Measurements from ENCODE around the gene EMILIN2. TPM values are rescaled to one million over a fixed set of nuclear protein-coding genes. Genes with fewer than 3 reads are reported as not detected.
A peak's percentile ranks its signal among the peaks of the same experiment; 100 is the strongest.

The EMILIN2 gene
- total and polyA plus RNA-seq, 10 donors = 7.5 to 47.7 (median 21.3) TPM

DNA sequence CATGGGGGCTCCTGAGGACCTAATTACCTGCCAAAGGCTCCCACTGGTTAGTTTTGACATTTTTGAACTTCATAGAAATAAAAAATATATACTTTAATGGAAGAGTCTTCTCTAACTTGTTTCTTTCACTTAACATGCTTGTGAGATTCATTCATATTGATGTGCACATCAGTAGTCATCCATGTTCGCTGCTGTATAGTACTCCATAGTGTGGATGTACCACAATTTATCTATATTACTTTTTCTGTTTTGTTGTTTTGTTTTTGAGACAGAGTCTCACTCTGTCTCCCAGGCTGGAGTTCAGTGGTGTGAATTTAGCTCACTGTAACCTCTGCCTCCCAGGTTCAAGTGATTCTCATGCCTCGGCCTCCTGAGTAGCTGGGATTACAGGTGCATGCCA, 22.8 kb upstream of the EMILIN2 start:
- peaks cover 0 to 10% (median 0%) of the 10 kb centered on the region in 8 donors for H3K9me3 ChIP-seq
- no peaks in the 10 kb centered on the region for H3K27me3 ChIP-seq (replicated peaks in 1 of 7)
- no peak overlapping the region for H3K4me3 ChIP-seq
- DNase-seq = no peak
- no peaks in the 10 kb centered on the region for H3K36me3 ChIP-seq
- intact Hi-C loops (cut with DNase I; ENCODE audit: low total_unique reads) = no loop called here
- WGBS, 5 donors = 94 to 100% (median 98%) methylated on average over 2 of the region's 2 CpGs
- H3K4me1 ChIP-seq = no peaks in the 10 kb centered on the region
- TF ChIP-seq POLR2AphosphoS5 (IDR thresholded peaks at IDR 0.05) (no peak), POLR2A (IDR thresholded peaks at IDR 0.05) (no peak)
- TF ChIP-seq, protein P1, sequence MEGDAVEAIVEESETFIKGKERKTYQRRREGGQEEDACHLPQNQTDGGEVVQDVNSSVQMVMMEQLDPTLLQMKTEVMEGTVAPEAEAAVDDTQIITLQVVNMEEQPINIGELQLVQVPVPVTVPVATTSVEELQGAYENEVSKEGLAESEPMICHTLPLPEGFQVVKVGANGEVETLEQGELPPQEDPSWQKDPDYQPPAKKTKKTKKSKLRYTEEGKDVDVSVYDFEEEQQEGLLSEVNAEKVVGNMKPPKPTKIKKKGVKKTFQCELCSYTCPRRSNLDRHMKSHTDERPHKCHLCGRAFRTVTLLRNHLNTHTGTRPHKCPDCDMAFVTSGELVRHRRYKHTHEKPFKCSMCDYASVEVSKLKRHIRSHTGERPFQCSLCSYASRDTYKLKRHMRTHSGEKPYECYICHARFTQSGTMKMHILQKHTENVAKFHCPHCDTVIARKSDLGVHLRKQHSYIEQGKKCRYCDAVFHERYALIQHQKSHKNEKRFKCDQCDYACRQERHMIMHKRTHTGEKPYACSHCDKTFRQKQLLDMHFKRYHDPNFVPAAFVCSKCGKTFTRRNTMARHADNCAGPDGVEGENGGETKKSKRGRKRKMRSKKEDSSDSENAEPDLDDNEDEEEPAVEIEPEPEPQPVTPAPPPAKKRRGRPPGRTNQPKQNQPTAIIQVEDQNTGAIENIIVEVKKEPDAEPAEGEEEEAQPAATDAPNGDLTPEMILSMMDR (IDR thresholded peaks at IDR 0.05 in 8 of 11, conservative IDR thresholded peaks at IDR 0.05 in 3 of 11) = no peak
- H3K27ac ChIP-seq = no peak overlapping the region

DNA sequence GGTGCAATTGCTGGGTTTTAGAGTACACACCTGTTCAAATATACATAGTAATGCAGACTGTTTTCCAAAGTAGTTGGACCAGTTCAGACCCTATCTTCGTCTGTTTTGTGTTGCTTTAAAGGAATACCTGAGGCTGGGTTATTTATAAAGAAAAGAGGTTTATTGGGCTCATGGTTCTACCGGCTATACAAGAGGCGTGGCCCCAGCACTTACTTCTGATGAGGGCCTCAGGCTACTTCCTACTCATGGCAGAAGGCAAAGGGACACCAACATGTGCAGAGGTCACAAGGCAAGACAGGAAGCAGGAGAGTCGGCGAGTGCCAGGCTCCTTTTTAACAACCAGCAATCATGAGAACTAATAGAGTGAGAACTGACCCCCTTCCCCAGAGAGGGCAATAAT, 21.9 kb upstream of the EMILIN2 start:
- TF ChIP-seq POLR2A (IDR thresholded peaks at IDR 0.05) (no peak), POLR2AphosphoS5 (IDR thresholded peaks at IDR 0.05) (no peak)
- TF ChIP-seq, protein P1 (IDR thresholded peaks at IDR 0.05 in 8 of 11, conservative IDR thresholded peaks at IDR 0.05 in 3 of 11) = no peak
- intact Hi-C loops (cut with DNase I; ENCODE audit: low total_unique reads) = no loop called here
- H3K27ac ChIP-seq = no peak overlapping the region
- no peaks in the 10 kb centered on the region for H3K36me3 ChIP-seq
- WGBS, 5 donors = 81 to 93% (median 86%) methylated on average over 5 of the region's 5 CpGs
- no peaks in the 10 kb centered on the region for H3K4me1 ChIP-seq
- no peak overlapping the region for H3K4me3 ChIP-seq
- no peaks in the 10 kb centered on the region for H3K27me3 ChIP-seq (replicated peaks in 1 of 7)
- DNase-seq = no peak
- peaks cover 0 to 10% (median 0%) of the 10 kb centered on the region in 8 donors for H3K9me3 ChIP-seq

DNA sequence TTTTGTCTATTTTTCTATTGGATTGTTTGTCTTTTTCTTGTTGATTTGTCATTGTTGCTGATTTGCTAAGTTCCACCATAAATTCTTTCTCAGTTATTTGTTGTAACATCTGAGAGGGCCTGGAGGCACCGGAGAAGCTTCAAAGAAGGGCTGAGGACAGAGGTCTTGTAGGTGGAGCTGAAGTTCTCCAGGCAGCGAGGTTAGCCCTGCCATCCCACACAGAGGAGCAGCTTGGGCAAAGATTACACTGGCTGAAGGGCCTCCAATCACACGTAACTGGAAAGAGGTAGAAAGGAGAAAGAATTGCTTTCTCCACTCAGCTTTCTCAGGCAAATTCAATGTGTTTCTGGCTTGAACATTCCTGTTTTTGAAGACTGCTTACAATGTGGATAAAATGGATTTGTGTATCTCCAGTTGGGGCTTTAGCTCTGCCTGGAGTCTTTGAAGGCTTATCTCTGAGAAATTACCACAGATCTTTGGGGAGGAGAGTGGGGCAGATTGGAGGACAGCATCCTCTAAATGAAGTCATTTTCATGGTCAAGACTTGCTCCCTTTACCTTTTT, 21.1 kb upstream of the EMILIN2 start:
- Histone ChIP-seq H3K27ac (no peak overlapping the region), H3K9me3 (peaks cover 0 to 10% (median 0%) of the 10 kb centered on the region in 8 donors), H3K27me3 (replicated peaks in 1 of 7) (no peaks in the 10 kb centered on the region), H3K4me1 (no peaks in the 10 kb centered on the region), H3K36me3 (no peaks in the 10 kb centered on the region), H3K4me3 (no peak overlapping the region)
- DNase-seq = no peak
- intact Hi-C loops (cut with DNase I; ENCODE audit: low total_unique reads) = no loop called here
- TF ChIP-seq POLR2A (IDR thresholded peaks at IDR 0.05) (no peak), POLR2AphosphoS5 (IDR thresholded peaks at IDR 0.05) (no peak)
- TF ChIP-seq, protein P1 (IDR thresholded peaks at IDR 0.05 in 8 of 11, conservative IDR thresholded peaks at IDR 0.05 in 3 of 11) = no peak
- 85 to 95% (median 94%) methylated on average over 3 of the region's 3 CpGs for WGBS, 5 donors

DNA sequence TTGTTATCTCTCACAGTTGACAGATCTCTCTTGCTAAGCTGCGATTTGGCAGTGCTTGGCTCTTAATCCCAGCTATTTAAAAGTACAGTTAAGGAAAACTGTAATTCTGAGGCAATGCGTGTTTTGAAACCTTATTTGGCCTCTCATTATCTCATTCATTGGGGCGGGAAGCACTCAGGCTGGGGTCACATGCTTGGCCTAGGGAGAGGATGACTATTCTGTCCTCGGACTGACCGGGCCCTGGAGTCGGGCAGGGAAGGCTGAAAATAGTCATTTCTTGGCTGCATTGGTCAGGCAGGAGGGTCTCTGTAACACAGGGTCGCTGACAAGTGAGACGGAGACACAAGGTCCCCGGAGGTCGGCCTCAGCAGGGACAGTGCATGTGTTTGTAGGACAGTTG, 20.2 kb upstream of the EMILIN2 start:
- Histone ChIP-seq H3K4me3 (no peak overlapping the region), H3K36me3 (no peaks in the 10 kb centered on the region), H3K27me3 (replicated peaks in 1 of 7) (no peaks in the 10 kb centered on the region), H3K9me3 (peaks cover 0 to 10% (median 0%) of the 10 kb centered on the region in 8 donors), H3K4me1 (no peaks in the 10 kb centered on the region), H3K27ac (peak overlapping the region in 4 of 8 donors; percentile 15 to 39 (median 26))
- DNase-seq = no peak
- intact Hi-C loops (cut with DNase I; ENCODE audit: low total_unique reads) = no loop called here
- 64 to 75% (median 69%) methylated on average over 10 of the region's 10 CpGs for WGBS, 5 donors
- TF ChIP-seq POLR2AphosphoS5 (IDR thresholded peaks at IDR 0.05) = peak in 2 of 3 donors; percentile 24 to 52
- TF ChIP-seq, protein P1 (IDR thresholded peaks at IDR 0.05 in 8 of 11, conservative IDR thresholded peaks at IDR 0.05 in 3 of 11) = no peak
- no peak for TF ChIP-seq POLR2A (IDR thresholded peaks at IDR 0.05)

Measured in spleen (tissue), 11 donors.